LNCAP (cell line): ENCODE results near the gene MYCN.

Source experiments
- TF ChIP-seq, protein P1 (sequence below): fragments of 450-650 bp; IDR thresholded peaks from 2 replicates; pipeline ENCODE4 v1.5.1; 2017; ENCODE audit warnings: mild to moderate bottlenecking

The MYCN gene

DNA sequence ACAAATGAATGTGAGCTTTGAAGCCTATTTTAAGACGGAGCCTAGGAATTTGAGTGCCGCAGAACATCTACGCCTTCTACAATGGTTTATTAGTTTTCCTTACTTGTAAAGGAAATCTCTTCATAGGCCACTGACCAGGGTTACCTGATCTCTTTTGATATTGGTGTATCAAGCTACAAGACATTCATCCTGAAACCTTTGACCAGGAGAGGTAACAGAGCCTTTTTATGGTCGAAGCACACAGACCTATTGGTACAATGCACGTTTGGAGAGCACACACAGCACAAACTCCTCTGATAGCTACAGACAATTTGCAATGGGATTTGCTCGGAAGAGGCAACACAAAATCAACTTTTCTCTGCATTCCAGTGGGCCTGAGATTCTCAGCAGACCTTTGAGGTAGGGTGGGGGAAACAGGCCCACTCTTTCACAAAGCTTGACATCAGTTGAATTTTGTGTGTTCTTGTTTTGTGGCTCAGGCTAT, 12.8 kb downstream of the MYCN start:
- TF ChIP-seq, protein P1, sequence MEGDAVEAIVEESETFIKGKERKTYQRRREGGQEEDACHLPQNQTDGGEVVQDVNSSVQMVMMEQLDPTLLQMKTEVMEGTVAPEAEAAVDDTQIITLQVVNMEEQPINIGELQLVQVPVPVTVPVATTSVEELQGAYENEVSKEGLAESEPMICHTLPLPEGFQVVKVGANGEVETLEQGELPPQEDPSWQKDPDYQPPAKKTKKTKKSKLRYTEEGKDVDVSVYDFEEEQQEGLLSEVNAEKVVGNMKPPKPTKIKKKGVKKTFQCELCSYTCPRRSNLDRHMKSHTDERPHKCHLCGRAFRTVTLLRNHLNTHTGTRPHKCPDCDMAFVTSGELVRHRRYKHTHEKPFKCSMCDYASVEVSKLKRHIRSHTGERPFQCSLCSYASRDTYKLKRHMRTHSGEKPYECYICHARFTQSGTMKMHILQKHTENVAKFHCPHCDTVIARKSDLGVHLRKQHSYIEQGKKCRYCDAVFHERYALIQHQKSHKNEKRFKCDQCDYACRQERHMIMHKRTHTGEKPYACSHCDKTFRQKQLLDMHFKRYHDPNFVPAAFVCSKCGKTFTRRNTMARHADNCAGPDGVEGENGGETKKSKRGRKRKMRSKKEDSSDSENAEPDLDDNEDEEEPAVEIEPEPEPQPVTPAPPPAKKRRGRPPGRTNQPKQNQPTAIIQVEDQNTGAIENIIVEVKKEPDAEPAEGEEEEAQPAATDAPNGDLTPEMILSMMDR, result no peak

DNA sequence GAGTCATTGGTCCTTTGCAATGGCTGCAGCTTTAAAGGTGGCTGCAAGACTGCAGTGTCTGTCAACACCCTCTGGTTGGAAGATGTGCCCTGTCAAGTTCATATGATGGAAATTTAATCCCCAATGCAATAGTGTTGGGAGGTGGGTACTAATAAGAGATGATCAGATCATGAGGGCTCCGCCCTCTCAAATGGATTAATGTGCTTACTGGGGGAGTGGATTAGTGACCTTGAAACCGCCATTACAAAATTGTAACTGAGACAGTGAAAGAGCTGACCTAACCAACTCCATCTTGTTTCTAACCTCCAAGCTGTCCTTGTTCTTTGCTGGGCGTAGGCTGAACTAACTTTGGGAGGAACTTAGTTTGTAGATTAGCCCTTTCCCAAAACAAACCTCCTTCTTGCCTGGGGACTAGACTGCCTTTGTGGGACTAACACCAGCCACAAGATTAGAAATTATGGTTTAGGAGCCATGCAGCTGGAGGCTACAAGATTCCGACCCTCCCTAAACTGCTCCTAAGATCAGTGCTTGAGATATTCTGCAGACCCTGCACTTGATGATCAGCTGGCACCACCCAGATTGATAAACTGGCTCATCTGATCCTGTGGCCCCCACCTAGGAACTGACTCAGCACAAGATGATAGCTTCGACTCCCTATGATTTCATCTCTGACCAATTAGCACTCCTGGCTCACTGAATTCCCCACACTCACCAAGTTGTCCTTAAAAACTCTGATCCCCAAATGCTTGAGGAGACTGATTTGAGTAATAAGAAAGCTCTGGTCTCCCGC, 13.7 kb downstream of the MYCN start:
- TF ChIP-seq, protein P1, result no peak

DNA sequence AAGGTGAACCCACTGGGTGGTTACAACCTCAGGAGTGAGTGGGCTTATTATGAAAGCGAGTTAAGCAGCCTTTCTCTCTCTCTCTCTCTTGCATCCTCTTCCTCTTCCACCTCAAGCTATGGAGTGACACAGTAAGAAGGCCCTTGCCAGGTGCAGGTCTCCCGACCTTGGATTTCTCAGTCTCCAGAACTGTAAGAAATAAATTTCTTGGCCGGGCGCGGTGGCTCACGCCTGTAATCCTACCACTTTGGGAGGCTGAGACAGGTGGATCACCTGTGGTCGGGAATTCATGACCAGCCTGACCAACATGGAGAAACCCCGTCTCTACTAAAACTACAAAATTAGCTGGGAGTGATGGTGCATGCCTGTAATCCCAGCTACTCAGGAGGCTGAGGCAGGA, 14.4 kb downstream of the MYCN start:
- TF ChIP-seq, protein P1, result no peak

DNA sequence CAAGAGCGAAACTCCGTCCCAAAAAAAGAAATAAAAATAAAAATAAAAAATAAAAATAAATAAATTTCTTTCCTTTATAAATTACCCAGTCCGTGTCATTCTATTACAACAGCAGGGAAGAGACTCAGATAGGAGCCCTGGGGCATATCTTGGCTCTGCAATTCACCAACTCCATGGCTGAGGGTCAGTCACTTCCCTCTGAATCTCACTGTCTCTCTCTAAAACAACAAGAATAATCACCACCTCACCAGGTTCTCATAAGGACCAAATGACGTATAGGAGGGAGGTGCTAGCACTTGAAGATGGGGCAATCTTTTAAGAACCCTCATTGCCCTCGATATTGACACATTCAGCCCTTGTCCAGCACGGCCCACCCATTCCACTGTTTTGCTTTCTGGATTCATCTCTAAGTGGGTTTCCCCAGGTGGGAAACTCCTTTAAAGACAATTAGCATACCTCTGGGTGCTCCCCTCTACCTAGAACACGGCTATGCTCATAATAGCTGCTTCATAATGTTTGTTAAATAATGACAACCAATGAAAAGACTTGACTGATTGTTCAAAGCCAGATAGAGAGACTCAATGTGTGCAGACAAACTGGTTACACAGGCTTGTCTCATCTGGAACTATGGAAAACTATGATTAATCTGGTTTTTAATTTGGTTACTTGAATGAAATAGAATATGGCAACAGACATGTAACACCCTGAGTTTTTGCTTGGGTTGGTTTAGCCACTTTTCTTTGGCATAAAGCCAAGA, 15.1 kb downstream of the MYCN start:
- TF ChIP-seq, protein P1, result no peak

DNA sequence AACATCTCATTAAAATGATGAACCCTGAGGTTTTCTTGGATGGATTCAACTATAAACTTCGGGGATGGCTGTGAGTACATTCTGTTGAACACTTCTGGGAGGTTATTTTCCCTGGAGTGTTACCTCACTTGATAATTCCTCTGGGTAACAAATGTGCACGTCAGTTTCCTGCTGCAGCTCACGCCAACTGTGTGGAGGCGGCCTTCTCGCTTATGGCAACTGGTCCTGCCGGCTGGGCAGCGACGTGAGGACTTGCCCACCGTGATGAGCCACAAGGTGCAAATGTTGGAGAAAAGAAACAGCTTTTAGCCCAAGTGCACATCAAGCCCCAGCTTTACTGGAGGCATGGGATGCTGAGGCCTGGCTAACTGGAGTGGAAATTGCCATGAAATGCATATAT, 15.9 kb downstream of the MYCN start:
- TF ChIP-seq, protein P1, result no peak

DNA sequence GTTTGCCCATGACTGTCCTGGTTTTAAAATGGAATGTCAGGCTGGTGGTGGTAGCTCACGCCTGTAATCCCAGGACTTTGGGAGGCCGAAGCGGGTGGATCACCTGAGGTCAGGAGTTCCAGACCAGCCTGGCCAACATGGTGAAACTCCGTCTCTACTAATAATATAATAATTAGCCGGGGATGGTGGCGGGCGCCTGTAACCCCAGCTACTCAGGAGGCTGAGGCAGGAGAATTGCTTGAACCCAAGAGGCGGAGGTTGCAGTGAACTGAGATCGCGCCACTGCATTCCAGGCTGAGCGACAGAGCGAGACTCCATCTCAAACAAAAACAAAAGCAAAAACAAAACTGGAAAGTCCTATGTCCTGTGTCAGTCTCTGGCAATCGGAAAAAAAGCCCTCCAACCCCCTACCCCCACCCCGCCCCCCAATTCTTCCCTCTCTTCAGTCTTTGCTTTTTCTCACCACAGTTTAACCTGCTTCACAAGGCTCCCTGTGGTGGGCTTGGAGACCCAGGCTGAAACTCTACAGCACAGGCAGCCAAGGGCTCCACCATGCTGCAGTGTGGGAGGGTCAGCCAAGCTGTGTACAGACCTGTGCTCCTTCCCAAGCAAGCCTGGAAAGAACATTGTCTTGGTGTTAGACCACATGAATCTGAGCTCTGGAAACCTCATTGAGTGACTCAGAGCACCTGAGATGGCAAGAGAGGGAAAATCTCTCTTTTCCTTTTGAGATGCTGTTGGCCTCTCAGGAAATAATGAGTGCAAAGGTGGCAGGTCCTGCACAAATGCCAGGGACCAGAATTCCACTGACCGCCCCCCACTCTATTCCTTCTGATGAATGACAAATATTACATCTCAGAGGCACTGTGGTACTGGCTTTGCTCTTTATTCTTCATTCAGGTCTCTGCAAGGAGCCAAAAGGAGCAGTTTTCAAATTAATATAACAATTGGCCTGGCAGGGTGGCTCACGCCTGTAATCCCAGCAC, 16.7 kb downstream of the MYCN start:
- TF ChIP-seq, protein P1, result no peak
